HCT116 (cell line): ENCODE results near the gene GID4. TPM values are rescaled to one million over a fixed set of nuclear protein-coding genes. Genes with fewer than 3 reads are reported as not detected.

Experiments used
- ATAC-seq: fragments of 200-7000 bp; cut with Tn5 transposase; 2 replicates; pipeline ENCODE4 v1.9.1; 2020; ENCODE audit warnings: mild to moderate bottlenecking, moderate library complexity
- BruUV-seq: library from RNA; stranded (reverse); fragments of 400-500 nt; replicated peaks from 2 replicates; lab custom pipeline; 2021; lab: Mats Ljungman, UMichigan
- CTCF ChIA-PET: fragments of 300-600 bp; sonication (Branson Sonifier 250); formaldehyde crosslinking; loops from one replicate; lab custom pipeline; 2021; ENCODE audit warnings: antibody characterized with exemption; lab: Charles Lee
- POLR2A ChIA-PET: fragments of 300-600, 350-600 bp; sonication (Branson Sonifier 250); formaldehyde crosslinking; loops from one replicate; lab custom pipeline; 2021; ENCODE audit warnings: antibody characterized with exemption; lab: Charles Lee
- RAD21 ChIA-PET, 2 experiments: fragments of 300-600 bp; sonication (Branson Sonifier 250); formaldehyde crosslinking; loops; one replicate each; lab custom pipeline; 2023; ENCODE audit warnings: low total read pairs in 2 of 2; ENCODE audit not compliant: uncharacterized antibody in 2 of 2, unreplicated experiment in 2 of 2, low non-redundant PET in 1 of 2; lab: Charles Lee
- DNase-seq: peaks from one replicate; pipeline ENCODE4 v3.0.0-alpha.2; 2010; ENCODE audit warnings: low read depth, low spot score
- H2AFZ ChIP-seq: fragments of 200-600 bp; shearing (Covaris generic), sonication (generic); 2 replicates; pipeline ENCODE4 v1.6.1; 2017; ENCODE audit warnings: low read depth, mixed run types, mixed read lengths, antibody characterized with exemption, low read length; ENCODE audit not compliant: poor library complexity, severe bottlenecking
- H3K27ac ChIP-seq: 2 replicates; pipeline ENCODE4 v1.5.1; 2012; ENCODE audit warnings: low read depth, low read length
- H3K27me3 ChIP-seq: fragments of 200-600 bp; sonication (generic); 2 replicates; pipeline ENCODE4 v1.6.1; 2016; ENCODE audit warnings: mixed run types, low read length, mixed read lengths; ENCODE audit not compliant: insufficient read depth
- H3K36me3 ChIP-seq, 2 experiments: fragments of 200-500 bp in 1 of 2; fragments of 200-600 bp in 1 of 2; sonication (Bioruptor generic) in 1 of 2; sonication (generic) in 1 of 2; 2 replicates each; pipeline versions ENCODE4 v1.5.1 to v1.6.1; 2014 to 2016; ENCODE audit warnings: low read length in 2 of 2, inconsistent platforms in 1 of 2, mixed read lengths in 1 of 2, mixed run types in 1 of 2; ENCODE audit not compliant: insufficient read depth in 2 of 2, control insufficient read depth in 1 of 2
- H3K4me1 ChIP-seq, 2 experiments: fragments of 200-600 bp in 1 of 2; sonication (generic) in 1 of 2; 2 replicates each; pipeline versions ENCODE4 v1.5.1 to v1.6.1; 2012 to 2017; ENCODE audit warnings: low read length in 2 of 2, inconsistent platforms in 1 of 2, mild to moderate bottlenecking in 1 of 2, mixed read lengths in 1 of 2, mixed run types in 1 of 2, moderate library complexity in 1 of 2; ENCODE audit not compliant: insufficient read depth in 2 of 2, control insufficient read depth in 1 of 2
- H3K4me2 ChIP-seq: fragments of 200-600 bp; sonication (generic); 2 replicates; pipeline ENCODE4 v1.6.1; 2017; ENCODE audit warnings: mixed run types, low read length, mixed read lengths
- H3K4me3 ChIP-seq, 2 experiments: fragments of 200-600 bp in 1 of 2; sonication (generic) in 1 of 2; replicated peaks in 1 of 2; 2 replicates each; pipeline ENCODE4 v1.5.1; 2011 to 2016; ENCODE audit warnings: low read length in 2 of 2, control low read depth in 1 of 2, low read depth in 1 of 2, mild to moderate bottlenecking in 1 of 2, mixed read lengths in 1 of 2, mixed run types in 1 of 2
- H3K79me2 ChIP-seq: fragments of 200-600 bp; sonication (generic); 2 replicates; pipeline ENCODE4 v1.6.1; 2017; ENCODE audit warnings: mild to moderate bottlenecking, mixed run types, low read length, moderate library complexity, mixed read lengths; ENCODE audit not compliant: insufficient read depth
- H3K9ac ChIP-seq: fragments of 200-600 bp; sonication (generic); 2 replicates; pipeline ENCODE4 v1.6.1; 2016; ENCODE audit warnings: low read length, mixed read lengths
- H3K9me2 ChIP-seq: fragments of 200-600 bp; sonication (generic), shearing (Covaris generic); 2 replicates; pipeline ENCODE4 v1.6.1; 2017; ENCODE audit warnings: mixed run types, mild to moderate bottlenecking, moderate library complexity; ENCODE audit not compliant: insufficient read depth
- H3K9me3 ChIP-seq, 2 experiments: fragments of 200-500 bp in 1 of 2; fragments of 200-600 bp in 1 of 2; sonication (Bioruptor generic) in 1 of 2; sonication (generic) in 1 of 2; 2 replicates each; pipeline ENCODE4 v1.6.1; 2014 to 2017; ENCODE audit warnings: low read length in 2 of 2, mixed read lengths in 2 of 2, inconsistent platforms in 1 of 2, low read depth in 1 of 2, mild to moderate bottlenecking in 1 of 2, mixed run types in 1 of 2, moderate library complexity in 1 of 2; ENCODE audit not compliant: control insufficient read depth in 1 of 2, insufficient read depth in 1 of 2
- H4K20me1 ChIP-seq: fragments of 200-600 bp; sonication (generic), shearing (Covaris generic); 2 replicates; pipeline ENCODE4 v1.6.1; 2017; ENCODE audit warnings: mixed run types, mild to moderate bottlenecking, moderate library complexity; ENCODE audit not compliant: insufficient read depth
- EZH2phosphoT487 ChIP-seq: fragments of 200-600 bp; IDR thresholded peaks from 2 replicates; pipeline ENCODE4 v1.6.1; 2018; ENCODE audit warnings: antibody characterized with exemption, borderline replicate concordance
- FOSL1 ChIP-seq: IDR thresholded peaks from 2 replicates; pipeline ENCODE4 v1.6.1; 2012; ENCODE audit warnings: low read depth
- JUND ChIP-seq: IDR thresholded peaks from 2 replicates; pipeline ENCODE4 v1.6.1; 2012
- SP1 ChIP-seq: IDR thresholded peaks from 2 replicates; pipeline ENCODE4 v1.6.1; 2012; ENCODE audit warnings: low read depth
- YY1 ChIP-seq: IDR thresholded peaks from 2 replicates; pipeline ENCODE4 v1.6.1; 2011; ENCODE audit warnings: low read length, low read depth, moderate library complexity, mild to moderate bottlenecking; ENCODE audit not compliant: insufficient replicate concordance; ENCODE audit errors: extremely low read depth
- ZFX ChIP-seq: fragments of 450-650 bp; IDR thresholded peaks from 2 replicates; pipeline ENCODE4 v1.6.1; 2017
- intact Hi-C: fragments of 100-400 bp; cut with micrococcal nuclease; formaldehyde crosslinking; loops from 2 replicates; pipeline ENCODE4 v1.10.0; 2022
- total RNA-seq: library from RNA; stranded (reverse); gene quantifications from one replicate; pipeline ENCODE4 v1.2.1, GENCODE V29; 2021; ENCODE audit not compliant: unreplicated experiment

GID4 gene
- total RNA-seq, 1 experiment from 2014 or later: 10.8 TPM

DNA sequence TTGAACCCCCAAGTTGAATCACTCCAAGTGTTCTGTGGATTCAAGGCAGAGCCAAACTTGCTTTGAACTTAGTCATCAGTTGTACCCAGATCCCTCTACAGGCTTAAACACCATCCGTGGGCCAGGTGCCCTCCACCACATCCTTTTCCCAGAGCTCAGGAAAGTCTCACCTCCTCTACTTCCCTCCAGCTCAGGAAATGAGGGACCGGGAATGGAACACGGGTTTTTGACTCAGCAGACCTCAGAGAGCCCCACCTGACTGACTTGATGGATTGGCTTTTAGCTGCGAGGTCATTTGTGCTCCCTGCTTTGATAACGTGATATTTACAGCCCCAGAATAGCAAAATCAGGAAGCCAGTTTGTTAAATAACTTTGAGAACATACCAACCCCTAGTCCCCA is 20.1 kb downstream of the GID4 start:
- TF ChIP-seq JUND: no peak
- no peak for TF ChIP-seq ZFX
- TF ChIP-seq EZH2phosphoT487: no peak
- no peak for TF ChIP-seq SP1
- TF ChIP-seq, all 23 proteins: peak for 0
- no peaks in the 10 kb centered on the region for H3K4me1 ChIP-seq
- intact Hi-C loops: no loop called here
- peaks cover 11 to 13% of the 10 kb centered on the region in 2 experiments; a peak in 3 of 4 replicates for H3K36me3 ChIP-seq
- H2AFZ ChIP-seq: no peak overlapping the region
- H3K27me3 ChIP-seq: no peaks in the 10 kb centered on the region
- ChIA-PET CTCF (no interaction called here), RAD21 (no interaction called here), POLR2A (no interaction called here)
- ATAC-seq (no peak), DNase-seq (no peak)
- no TSS peak for BruUV-seq
- no peak overlapping the region for H3K4me3 ChIP-seq
- no peaks in the 10 kb centered on the region for H3K9me3 ChIP-seq
- H3K4me2 ChIP-seq: no peak overlapping the region
- no peaks in the 10 kb centered on the region for H3K9me2 ChIP-seq
- no peaks in the 10 kb centered on the region for H3K79me2 ChIP-seq
- no peak overlapping the region for H3K9ac ChIP-seq
- H4K20me1 ChIP-seq: no peaks in the 10 kb centered on the region
- no peak overlapping the region for H3K27ac ChIP-seq

GRCh38 chr17:18064053-18064452 is 24.8 kb downstream of the GID4 start:
- Histone ChIP-seq H3K36me3 (peaks cover 2 to 9% of the 10 kb centered on the region in 2 experiments; a peak in 2 of 4 replicates), H3K4me3 (no peak overlapping the region), H3K4me1 (peaks cover 4 to 5% of the 10 kb centered on the region in 2 experiments; a peak in 3 of 4 replicates), H3K9me2 (no peaks in the 10 kb centered on the region), H3K9ac (no peak overlapping the region), H3K9me3 (no peaks in the 10 kb centered on the region), H3K4me2 (no peak overlapping the region), H3K79me2 (no peaks in the 10 kb centered on the region), H3K27me3 (no peaks in the 10 kb centered on the region), H4K20me1 (no peaks in the 10 kb centered on the region), H3K27ac (no peak overlapping the region), H2AFZ (no peak overlapping the region)
- TF ChIP-seq FOSL1: no peak
- TF ChIP-seq YY1: no peak
- intact Hi-C loops: no loop called here
- CTCF ChIA-PET: no interaction called here
- BruUV-seq: no TSS peak
- no peak for DNase-seq
- no peak for ATAC-seq
- RAD21 ChIA-PET: no interaction called here
- POLR2A ChIA-PET: no interaction called here
